Retina (tissue), 1 donor: ENCODE measurements around the gene RAB3C.

Experiments used
- DNase-seq: peaks from one replicate; pipeline ENCODE4 v3.0.0-alpha.2; 2016

Gene RAB3C

DNA sequence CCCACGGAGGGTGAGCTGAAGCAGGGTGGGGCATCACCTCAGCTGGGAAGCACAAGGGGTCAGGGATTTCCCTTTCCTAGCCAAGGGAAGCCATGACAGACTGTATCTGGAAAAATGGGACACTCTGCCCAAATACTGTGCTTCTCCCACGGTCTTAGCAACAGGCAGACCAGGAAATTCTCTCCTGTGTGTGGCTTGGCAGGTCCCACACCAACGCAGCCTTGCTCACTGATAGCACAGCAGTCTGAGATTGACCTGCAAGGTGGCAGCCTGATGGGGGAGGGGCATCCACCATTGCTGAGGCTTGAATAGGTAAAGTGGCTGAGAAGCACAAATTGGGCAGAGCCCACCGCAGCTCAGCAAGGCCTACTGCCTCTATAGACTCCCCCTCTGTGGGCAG lies 23.2 kb downstream of the RAB3C start:
- DNase-seq = no peak

GRCh38 chr5:58615972-58616371 lies 33.1 kb downstream of the RAB3C start:
- no peak for DNase-seq

DNA sequence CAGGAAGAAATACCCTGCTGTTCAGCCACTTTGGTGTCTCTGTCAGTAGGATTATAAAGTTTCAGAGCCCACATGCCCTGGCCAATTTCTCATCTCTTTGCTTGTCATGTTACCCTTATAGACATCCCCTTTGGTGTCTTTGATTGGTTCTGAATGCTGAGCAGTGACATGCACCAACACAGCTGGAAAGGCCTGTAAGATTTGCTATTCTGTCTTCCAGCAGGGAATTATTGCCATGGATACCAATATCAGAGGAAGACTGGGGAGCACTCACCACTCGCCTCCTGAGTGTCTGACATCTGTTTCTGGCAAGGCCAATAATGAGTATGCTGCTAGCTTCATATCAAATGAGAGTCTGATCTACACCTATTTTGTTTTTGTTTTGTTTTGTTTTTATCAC lies 34.4 kb downstream of the RAB3C start:
- DNase-seq = no peak

DNA sequence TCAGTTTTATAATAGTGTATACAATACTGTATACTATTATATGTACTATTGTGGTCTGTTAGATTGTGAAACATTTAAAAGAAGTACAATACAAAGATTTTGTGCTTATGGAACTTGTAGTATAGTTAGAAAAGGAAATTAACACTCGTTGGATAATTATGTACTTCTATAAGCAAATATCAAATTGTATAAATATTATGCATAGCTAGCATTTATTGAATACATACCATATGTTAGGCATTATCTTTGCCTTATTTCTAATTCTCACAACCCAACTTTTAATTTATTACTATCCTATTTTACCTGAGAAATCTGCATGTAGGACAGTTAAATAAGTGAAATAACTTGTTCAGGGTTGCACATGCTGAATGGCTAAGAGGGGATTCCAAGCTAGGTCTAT lies 37.5 kb downstream of the RAB3C start:
- DNase-seq = no peak

GRCh38 chr5:58622936-58623871 lies 40.3 kb downstream of the RAB3C start:
- DNase-seq = no peak

DNA sequence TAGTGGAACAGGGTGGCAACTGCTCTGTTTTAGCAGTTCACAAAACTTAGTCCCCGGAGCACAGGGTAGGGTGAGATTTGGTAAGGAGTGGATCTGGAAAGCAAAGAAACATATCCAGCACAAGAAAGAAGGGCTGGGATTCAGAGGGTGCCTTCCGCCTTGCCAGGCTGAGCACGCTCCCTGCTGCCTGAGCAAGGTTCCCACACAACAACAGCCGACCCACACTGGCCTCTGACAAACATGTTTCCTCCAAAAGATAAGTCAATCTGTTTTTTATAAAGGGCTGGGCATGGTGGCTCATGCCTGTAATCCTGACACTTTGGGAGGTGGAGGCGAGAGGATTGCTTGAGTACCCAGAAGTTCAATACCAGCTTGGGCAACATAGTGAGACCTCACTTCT lies 45.8 kb downstream of the RAB3C start:
- no peak for DNase-seq

DNA sequence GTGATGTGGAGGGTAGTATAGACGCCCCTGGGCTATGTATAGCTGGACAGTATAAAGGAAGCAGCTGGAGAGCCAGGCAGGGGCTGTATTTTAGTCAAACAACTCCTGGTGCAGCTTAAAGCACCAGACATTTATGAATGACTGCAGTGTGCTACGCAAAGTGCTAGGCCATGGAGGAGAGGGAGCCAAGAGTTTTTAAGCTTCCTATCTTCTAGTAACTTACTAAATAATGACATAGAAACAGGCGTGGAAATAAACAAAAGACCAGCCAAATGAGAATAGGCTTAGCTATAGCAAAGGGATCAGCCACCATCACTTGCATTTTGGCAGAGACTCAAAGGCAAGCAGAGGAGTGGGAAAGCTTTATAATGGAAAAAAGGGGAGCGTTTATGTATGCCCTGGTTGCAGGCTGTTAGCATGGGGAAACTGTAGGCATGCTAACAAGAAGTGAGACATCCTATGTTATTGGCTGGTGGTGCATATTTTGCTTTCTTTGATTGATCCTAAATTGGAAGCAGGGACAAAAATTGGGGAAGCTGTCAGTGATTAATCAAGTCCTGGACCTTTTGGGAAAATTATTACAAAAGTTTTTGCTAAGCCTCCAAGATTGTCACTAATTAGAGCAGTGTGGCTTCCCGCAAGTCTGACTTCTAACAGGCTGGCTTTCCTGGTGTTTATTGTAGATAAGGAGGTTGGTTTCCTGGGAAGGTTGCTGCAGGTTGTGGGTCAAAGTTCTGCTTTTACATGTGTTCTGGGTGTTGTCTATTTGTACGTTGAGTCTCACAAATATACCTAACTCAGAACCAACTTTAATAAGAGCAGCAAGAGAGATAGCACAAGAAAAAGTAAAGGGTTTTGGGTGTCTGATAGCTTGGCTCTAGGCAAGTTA lies 46.6 kb downstream of the RAB3C start:
- DNase-seq = no peak

GRCh38 chr5:58631895-58632294 lies 49.0 kb downstream of the RAB3C start:
- no peak for DNase-seq

DNA sequence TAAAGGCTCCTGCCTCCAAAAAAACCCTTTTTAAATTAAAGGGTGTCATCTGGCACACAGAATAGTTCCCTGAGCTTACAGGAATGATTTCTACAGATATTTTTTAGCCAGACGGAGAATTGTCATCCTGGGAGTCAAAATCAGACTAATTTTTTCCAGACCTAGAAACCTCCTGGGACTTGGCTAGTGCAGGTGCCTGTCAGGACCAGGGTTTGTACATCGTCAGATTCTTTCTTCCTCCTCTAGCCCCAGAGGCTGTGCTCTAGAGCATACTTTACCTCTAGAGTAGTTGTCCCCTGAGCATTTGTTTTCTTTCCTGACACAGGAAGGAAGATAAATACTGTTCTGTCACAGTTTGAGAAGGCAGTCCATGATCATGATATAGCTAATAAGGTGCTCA lies 52.5 kb downstream of the RAB3C start:
- no peak for DNase-seq

- DNase-seq = no peak
Measured at GRCh38 chr5:58640011-58640410, 57.1 kb downstream of the RAB3C start.

DNA sequence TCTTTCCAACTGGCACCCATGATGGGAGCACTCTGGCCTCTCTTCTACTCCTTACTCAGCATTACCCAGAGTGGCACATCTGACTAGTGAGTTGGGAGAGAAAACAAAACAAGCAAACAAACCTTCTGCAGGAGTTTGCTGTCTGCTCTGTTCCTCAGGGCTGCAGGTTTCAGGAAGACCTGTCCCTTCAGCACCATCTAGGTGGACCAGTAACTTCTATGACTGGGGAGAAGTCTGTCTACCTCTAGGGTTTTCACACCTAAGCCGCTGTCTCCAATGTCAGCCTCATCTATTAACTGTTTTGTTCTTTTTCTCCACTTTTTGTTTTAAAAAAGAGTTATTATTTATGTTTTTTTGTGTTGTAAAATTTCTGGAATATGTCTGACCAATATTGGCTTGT lies 58.7 kb downstream of the RAB3C start:
- no peak for DNase-seq

GRCh38 chr5:58648846-58649245 lies 66.0 kb downstream of the RAB3C start:
- DNase-seq = no peak

GRCh38 chr5:58649716-58650115 lies 66.8 kb downstream of the RAB3C start:
- no peak for DNase-seq

- DNase-seq = no peak
Measured at GRCh38 chr5:58653521-58653920, 70.6 kb downstream of the RAB3C start.

DNA sequence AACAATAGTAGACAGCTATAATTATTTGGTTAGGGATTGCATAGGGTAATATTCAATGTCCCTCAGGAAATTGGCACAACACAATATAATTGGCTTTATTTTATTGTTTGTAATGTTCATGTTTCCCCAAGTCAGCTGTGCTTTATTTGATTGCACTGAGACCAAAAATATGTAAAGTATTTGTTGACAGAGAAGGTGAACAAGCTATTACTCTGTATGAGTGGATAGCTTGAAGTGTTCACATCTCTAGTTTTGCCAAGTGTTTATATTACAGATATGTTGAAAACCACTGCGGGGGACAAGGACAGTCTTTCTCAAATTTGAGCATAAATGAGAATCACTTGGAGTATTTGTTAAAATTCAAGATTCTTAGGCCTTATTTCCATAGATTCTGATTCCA lies 83.3 kb downstream of the RAB3C start:
- DNase-seq = no peak

- DNase-seq = no peak
Measured at GRCh38 chr5:58666598-58667581, 84.0 kb downstream of the RAB3C start.

DNA sequence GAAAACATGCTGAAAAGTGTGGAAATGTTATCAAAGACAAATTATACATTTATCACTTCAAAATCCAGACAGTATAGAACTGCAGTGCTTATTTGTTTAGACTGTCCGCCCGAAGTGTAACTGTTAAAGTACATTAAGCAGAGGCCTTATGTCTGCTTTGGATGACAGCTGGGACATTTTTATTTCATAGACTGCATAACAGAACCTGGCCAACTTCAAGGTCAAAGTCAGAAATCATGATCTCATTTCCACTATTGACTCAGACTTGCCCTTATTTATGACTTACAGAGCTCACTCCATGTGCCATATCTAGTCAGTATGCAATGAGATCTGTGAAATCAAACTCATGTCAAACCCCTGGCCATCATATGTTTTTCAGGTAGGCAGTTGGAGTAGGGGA lies 87.7 kb downstream of the RAB3C start:
- DNase-seq = no peak

- DNase-seq = no peak
Measured at GRCh38 chr5:58671155-58671554, 88.3 kb downstream of the RAB3C start.

DNA sequence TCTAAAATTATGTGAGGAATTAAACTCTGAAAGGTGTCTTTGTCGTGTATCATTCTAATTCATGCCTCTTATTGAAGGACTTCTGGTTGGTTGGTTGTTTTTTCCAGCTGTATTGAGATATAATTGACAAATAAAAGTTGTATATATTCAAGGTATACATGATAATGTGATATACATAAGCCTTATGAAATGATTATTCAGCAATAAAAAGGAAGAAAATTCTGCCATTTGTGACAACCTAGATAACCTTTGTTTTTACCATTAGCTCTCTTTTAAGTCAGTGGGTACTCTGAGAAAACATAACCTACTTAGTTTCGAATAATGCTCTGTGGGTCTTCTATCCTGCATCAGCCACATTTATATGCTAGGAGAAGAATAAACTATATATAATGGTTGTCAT lies 89.6 kb downstream of the RAB3C start:
- DNase-seq = no peak

DNA sequence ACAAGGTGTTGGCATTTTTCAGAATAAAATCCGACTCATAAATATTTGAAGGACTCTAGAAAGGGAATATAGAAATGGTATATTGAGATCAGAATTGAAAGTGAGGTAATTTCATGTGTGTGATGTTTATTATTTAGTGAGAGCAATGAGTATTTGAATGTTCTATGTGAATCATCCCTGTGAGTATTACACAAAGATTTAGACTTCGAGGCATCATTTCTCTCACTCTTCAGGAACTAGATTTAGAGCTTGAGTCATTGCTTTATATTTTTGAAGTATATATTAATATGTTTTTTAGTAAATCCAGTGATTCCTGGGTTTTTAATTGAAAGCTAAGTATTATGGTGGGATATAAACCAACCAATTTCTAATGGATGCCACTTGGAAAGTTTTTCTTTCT lies 91.2 kb downstream of the RAB3C start:
- no peak for DNase-seq

- no peak for DNase-seq
Measured at GRCh38 chr5:58674711-58675110, 91.8 kb downstream of the RAB3C start.

- no peak for DNase-seq
Measured at GRCh38 chr5:58675341-58675740, 92.5 kb downstream of the RAB3C start.

DNA sequence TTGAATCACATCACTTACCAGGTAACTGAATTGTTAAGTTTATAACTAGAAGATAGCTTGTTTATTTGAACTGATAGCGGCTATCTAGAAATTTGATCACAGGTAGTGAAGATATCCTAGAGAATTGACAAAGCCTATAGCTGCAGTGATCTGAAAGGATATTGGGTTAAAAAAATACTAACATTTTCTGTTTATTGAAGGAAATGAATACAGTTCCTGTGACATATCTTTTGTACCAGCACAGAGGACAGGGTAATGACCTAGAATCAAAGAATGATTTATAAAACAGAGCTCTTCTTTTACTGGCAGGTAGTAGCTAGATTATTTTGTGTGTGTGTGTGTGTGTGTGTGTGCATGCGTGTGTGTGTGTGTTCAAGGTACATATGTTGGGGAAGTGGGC lies 94.8 kb downstream of the RAB3C start:
- no peak for DNase-seq
